Activated T-helper 17 cell treated with anti-CD3 and anti-CD28 coated beads, Interleukin-2, amount 50 U/mL, for 72 hours (primary cell): ENCODE results near the gene HERC3. TPM values are rescaled to one million over a fixed set of nuclear protein-coding genes. Genes with fewer than 3 reads are reported as not detected.
A peak's percentile ranks its signal among the peaks of the same experiment; 100 is the strongest.

Source experiments
- ATAC-seq: fragments of 150-1000 bp; cut with Tn5 transposase; replicated peaks from 2 replicates; pipeline ENCODE4 v1.10.0; 2021; ENCODE audit warnings: mild to moderate bottlenecking, moderate library complexity
- H3K27ac Mint-ChIP-seq: one replicate; pipeline ENCODE4 v1.8.0; 2022; ENCODE audit warnings: mixed read lengths
- H3K27me3 Mint-ChIP-seq: one replicate; pipeline ENCODE4 v1.8.0; 2022; ENCODE audit warnings: mixed read lengths
- H3K36me3 Mint-ChIP-seq: one replicate; pipeline ENCODE4 v1.8.0; 2022; ENCODE audit warnings: low read depth, mild to moderate bottlenecking, mixed read lengths
- H3K4me1 Mint-ChIP-seq: one replicate; pipeline ENCODE4 v1.8.0; 2022; ENCODE audit warnings: mixed read lengths
- H3K4me3 Mint-ChIP-seq: one replicate; pipeline ENCODE4 v1.8.0; 2022; ENCODE audit warnings: mild to moderate bottlenecking, mixed read lengths
- H3K9me3 Mint-ChIP-seq: one replicate; pipeline ENCODE4 v1.8.0; 2022; ENCODE audit warnings: mixed read lengths
- total RNA-seq, 2 donors: library from RNA; stranded (reverse); gene quantifications; one replicate each; pipeline ENCODE4 v1.2.3, GENCODE V29; 2022

HERC3 gene
- total RNA-seq, 2 donors from 2014 or later: 31.6 to 159 TPM

DNA sequence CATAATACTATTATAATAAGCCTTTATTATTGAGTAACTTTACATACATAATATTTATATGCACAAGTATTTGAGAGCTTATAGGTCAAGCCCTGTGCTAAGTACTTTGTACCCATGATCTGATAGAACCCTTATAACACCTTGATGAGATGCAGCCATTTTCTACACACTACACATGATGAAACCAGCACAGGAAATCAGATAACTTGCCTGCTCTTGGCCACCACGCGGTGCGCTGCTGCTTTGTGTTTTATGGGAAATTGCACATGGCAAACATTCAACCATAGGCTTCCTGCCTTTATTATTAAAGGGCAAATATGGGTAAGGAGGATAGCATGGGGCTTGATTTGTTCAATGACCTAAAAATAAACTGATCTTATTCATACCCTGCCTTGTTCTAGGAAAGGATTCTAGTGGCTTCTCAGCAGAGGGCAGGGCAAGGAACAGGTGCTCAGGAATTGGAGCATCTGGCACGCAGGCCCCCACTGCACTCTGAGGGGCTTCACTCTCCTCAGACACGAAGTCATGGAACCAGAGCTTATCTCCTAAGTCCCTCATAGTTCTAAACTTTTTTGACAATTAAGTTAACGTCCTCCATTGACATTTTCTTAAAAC is 137.0 kb downstream of the HERC3 start:
- Mint-ChIP-seq H3K4me3 (no peak overlapping the region), H3K9me3 (no peaks in the 10 kb centered on the region), H3K36me3 (peaks cover 97% of the 10 kb centered on the region), H3K4me1 (no peaks in the 10 kb centered on the region), H3K27me3 (no peaks in the 10 kb centered on the region), H3K27ac (peak overlapping the region; percentile 43)
- ATAC-seq: no peak

DNA sequence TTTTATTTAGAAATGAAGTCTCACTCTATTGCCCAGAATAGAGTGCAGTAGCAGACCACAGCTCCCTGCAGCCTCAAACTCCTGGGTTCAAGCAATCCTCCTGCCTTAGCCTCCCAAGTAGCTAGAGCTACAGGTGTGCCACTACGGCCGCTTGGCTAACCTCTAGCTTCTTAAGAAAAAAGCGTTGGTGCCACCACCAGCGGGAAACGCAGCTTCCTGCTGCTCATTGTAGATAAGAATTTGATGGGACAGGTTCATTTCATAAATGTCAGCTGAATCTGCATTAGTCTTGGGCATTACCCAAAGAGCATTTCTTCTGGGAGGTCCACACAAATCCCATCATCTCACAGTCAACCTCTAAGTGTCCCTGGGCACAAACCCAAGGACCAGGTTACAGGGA is 138.5 kb downstream of the HERC3 start:
- H3K36me3 Mint-ChIP-seq: peaks cover 94% of the 10 kb centered on the region
- H3K9me3 Mint-ChIP-seq: no peaks in the 10 kb centered on the region

DNA sequence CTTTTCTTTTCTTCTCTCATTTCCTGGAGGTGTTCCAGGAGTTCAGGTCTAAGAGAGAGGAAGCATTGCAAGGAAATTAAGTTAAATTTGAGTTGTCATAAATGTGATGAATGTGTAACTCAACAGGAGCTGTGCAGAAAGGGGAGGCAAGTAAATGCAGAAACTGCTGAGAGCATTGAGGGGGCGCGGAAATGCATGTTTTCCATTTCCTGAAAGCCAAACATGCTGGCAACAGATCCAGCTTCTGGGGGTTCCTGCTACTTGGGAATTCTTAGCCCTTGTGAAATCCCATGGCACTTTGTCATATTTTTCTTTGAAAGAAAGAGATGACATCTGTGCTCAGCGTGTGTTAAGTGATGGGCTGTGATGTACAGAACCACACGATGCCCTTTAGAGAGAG is 139.1 kb downstream of the HERC3 start:
- H3K9me3 Mint-ChIP-seq: no peaks in the 10 kb centered on the region
- no peak for ATAC-seq
- H3K27me3 Mint-ChIP-seq: no peaks in the 10 kb centered on the region
- H3K36me3 Mint-ChIP-seq: peaks cover 94% of the 10 kb centered on the region
- H3K27ac Mint-ChIP-seq: peak overlapping the region; percentile 20
- H3K4me3 Mint-ChIP-seq: no peak overlapping the region
- peaks cover 2% of the 10 kb centered on the region for H3K4me1 Mint-ChIP-seq

More for the DNA sequence above, 138.5 kb downstream of the HERC3 start:
- Mint-ChIP-seq H3K27me3 (no peaks in the 10 kb centered on the region), H3K4me1 (no peaks in the 10 kb centered on the region), H3K4me3 (no peak overlapping the region), H3K27ac (peak overlapping the region; percentile 20)
- no peak for ATAC-seq

DNA sequence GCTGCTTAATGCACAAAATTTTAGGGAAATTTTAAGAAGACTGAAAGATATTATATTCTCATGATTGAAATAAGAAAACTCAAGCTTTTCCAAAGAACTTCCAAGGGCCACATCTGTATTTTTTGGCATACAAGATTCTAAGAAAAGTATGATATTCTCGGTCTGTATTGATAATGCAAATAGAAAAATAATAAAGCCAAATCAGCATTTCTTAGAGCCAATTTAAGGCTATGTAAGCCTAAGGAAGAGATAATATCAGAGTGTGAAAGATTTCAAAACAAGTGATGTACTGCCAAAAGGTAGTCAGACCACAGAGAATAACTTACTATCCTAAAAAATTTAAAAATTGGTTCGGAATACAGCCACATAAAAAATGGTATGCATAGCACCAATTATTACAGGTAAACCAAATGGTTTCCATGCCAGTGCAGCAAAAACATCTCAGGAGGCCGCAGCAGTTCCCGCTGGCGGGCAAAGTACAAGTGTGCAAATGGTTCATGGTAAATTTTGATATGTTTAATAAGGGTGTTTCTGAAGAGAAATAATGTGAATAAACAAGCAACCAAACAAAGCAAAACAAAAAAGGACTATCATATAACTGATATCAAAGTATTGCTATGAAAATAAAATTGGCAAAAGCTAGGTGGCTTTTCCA is 140.6 kb downstream of the HERC3 start:
- peaks cover 13% of the 10 kb centered on the region for H3K4me1 Mint-ChIP-seq
- H3K27ac Mint-ChIP-seq: no peak overlapping the region
- H3K9me3 Mint-ChIP-seq: no peaks in the 10 kb centered on the region
- no peaks in the 10 kb centered on the region for H3K27me3 Mint-ChIP-seq
- H3K4me3 Mint-ChIP-seq: no peak overlapping the region
- no peak for ATAC-seq
- peaks cover 94% of the 10 kb centered on the region for H3K36me3 Mint-ChIP-seq

DNA sequence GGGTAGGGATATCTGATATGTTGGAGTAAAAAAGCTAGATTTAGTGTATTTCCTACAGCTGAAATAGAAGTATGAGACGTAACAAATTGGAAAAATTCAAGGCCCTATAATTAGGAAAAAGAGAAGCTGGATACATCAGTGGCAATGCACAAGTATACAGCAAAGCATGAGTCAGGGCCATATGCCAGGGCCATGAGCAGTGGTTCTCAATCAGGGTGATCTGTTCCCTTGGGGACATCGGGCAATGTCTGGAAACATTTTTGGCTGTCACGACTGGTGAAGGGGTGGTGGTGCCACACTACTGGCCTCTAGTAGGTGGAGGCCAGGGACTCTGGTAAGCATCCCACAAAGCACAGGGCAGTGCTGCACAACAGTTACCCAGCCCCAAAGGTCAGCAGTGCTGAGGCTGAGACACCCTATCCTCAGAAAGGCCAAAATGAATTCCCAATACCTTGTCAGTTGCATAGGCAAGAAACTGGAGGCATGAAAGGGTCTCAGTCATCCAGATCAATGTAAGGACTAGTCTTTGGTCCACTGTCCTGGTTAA is 142.2 kb downstream of the HERC3 start:
- Mint-ChIP-seq H3K36me3 (peaks cover 93% of the 10 kb centered on the region), H3K27me3 (no peaks in the 10 kb centered on the region), H3K9me3 (no peaks in the 10 kb centered on the region), H3K4me1 (peaks cover 16% of the 10 kb centered on the region), H3K27ac (no peak overlapping the region), H3K4me3 (no peak overlapping the region)
- ATAC-seq: peak; percentile 17

DNA sequence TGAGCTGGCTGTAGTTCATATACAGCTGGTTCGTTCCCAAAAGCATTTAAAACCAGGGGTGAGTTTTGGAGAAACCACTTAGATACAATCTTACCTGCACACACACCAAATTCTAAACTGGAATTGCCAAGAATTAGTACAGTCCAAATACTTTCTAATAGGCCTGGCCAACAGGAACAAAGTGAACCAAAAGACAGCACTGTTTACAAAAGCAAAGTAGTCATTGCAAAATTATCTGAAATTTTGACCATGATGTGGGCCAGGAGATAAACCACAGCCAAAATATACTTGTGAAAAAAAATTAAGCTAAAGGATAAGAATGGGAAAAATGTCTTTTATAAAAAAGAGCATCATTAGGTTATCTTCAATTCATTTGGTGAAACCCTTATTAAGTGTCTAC is 143.3 kb downstream of the HERC3 start:
- Mint-ChIP-seq H3K27me3 (no peaks in the 10 kb centered on the region), H3K27ac (no peak overlapping the region), H3K36me3 (peaks cover 92% of the 10 kb centered on the region), H3K4me3 (no peak overlapping the region), H3K4me1 (peaks cover 22% of the 10 kb centered on the region), H3K9me3 (no peaks in the 10 kb centered on the region)
- no peak for ATAC-seq

DNA sequence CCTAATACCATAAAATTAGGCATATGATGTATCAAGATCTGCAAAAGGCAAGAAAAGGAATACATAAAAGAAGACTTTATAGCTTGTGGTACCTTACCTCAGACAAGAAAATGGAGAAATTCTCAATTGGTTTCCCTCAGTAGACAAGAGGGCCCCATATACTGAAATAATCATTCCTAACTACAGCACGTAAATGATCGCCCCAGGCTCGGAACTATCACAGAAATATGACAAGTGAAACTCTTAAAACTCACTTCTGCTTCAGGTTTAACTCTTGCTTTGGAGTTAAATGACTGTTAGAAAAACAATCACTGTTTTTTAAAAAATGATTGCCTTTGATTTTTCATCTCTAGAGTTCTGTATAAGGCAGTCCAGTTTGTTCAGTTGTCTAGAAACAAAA is 144.0 kb downstream of the HERC3 start:
- H3K4me1 Mint-ChIP-seq: peaks cover 22% of the 10 kb centered on the region
- no peaks in the 10 kb centered on the region for H3K9me3 Mint-ChIP-seq
- peaks cover 88% of the 10 kb centered on the region for H3K36me3 Mint-ChIP-seq
- no peaks in the 10 kb centered on the region for H3K27me3 Mint-ChIP-seq
- peak overlapping the region; percentile 23 for H3K27ac Mint-ChIP-seq
- ATAC-seq: no peak
- H3K4me3 Mint-ChIP-seq: no peak overlapping the region

DNA sequence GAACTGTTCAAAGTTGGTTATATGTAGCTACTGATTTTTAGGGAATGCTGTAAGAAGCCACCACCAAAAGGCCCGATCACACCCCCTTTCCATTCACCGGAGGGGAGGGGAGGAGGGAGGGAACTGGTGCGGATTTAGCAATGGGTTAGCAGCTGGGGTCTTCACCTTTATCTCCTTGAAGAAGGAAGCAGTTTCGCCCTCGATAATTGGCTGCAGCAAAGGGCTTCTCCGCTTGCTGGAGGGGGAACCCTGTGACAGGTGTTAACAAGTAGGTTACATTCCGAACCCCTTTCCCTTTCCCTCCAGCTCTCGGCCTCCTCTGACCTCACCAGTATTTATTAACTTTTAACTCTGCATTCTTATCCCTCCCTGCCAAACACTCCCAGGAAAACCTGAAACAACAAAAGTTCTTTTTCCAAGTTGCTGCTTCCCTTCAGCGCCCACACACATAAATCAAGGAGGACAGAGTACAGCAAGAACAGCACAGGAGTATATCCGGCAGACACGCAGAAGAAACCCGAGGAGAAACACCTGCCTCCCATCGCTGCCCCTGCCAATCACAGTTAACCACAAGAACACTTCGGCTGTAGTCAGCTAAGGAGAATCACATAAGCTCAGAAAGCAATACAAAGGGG is 145.1 kb downstream of the HERC3 start:
- H3K27ac Mint-ChIP-seq: no peak overlapping the region
- H3K4me1 Mint-ChIP-seq: peaks cover 22% of the 10 kb centered on the region
- peak; percentile 25 for ATAC-seq
- H3K27me3 Mint-ChIP-seq: no peaks in the 10 kb centered on the region
- no peaks in the 10 kb centered on the region for H3K9me3 Mint-ChIP-seq
- H3K36me3 Mint-ChIP-seq: peaks cover 82% of the 10 kb centered on the region
- H3K4me3 Mint-ChIP-seq: peak overlapping the region; percentile 29

DNA sequence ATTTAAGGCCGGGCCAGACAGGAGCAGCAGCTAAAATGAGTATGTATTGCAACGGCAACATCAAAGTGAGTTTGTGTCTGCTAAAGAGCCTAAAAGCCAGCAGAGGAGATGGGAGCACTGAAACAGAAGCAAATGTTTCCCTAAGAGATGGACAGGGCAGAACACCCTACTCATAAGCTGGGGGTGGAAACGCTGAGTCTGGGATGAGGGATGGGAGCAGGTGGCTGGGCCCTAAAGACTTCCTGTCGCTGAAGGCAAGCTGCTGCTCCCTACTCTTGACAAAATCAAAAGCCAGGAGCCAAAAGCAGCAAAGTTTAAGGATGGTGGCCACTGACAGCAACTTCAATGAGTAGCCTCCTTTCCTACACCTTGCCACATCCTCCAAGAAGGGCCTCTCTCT is 145.9 kb downstream of the HERC3 start:
- peaks cover 22% of the 10 kb centered on the region for H3K4me1 Mint-ChIP-seq

DNA sequence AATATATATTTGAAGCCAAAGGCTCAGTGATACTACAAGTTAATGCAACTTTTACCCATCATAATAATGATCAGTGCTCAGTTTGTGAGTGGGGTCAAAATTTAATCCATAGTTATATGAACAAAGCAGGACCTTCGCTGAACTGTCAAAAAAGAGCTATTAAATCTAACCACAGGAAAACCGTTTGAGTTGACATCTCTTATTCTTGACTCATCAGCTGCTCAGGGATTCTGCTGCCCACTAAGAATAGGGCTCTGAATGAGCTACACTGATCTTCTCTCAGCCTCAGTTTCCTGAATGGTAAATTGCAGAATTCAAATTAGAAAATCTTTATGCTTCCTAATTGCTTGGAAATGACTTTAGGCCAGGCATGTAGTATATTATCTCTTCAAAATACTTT is 150.3 kb downstream of the HERC3 start:
- Mint-ChIP-seq H3K4me1 (peaks cover 12% of the 10 kb centered on the region), H3K27me3 (no peaks in the 10 kb centered on the region), H3K9me3 (no peaks in the 10 kb centered on the region), H3K27ac (no peak overlapping the region), H3K4me3 (no peak overlapping the region), H3K36me3 (peaks cover 77% of the 10 kb centered on the region)
- ATAC-seq: no peak

More for the DNA sequence above, 145.9 kb downstream of the HERC3 start:
- H3K27me3 Mint-ChIP-seq: no peaks in the 10 kb centered on the region
- no peak overlapping the region for H3K27ac Mint-ChIP-seq
- no peaks in the 10 kb centered on the region for H3K9me3 Mint-ChIP-seq
- peak overlapping the region; percentile 29 for H3K4me3 Mint-ChIP-seq
- H3K36me3 Mint-ChIP-seq: peaks cover 76% of the 10 kb centered on the region
- no peak for ATAC-seq

DNA sequence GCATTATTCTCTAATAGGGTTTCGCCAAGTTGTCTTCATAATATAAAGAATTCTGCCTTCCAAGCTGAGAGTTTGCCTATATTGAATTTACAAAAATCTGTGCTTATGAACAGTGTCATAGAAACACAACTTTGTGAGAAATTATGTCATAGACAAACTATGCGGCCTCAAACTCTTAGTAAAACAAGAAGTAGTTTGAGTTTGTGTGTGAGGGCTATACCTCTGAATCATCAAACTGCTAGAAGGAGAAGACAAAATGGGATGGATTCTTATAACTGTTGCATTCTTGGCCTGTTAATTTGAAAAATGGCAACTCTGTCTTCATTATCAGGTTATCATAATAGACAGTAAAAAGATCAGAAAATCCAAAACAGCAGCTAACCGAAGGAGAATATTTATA is 151.4 kb downstream of the HERC3 start:
- no peaks in the 10 kb centered on the region for H3K27me3 Mint-ChIP-seq
- no peak overlapping the region for H3K27ac Mint-ChIP-seq
- no peaks in the 10 kb centered on the region for H3K9me3 Mint-ChIP-seq
- peaks cover 77% of the 10 kb centered on the region for H3K36me3 Mint-ChIP-seq
- peaks cover 10% of the 10 kb centered on the region for H3K4me1 Mint-ChIP-seq
- H3K4me3 Mint-ChIP-seq: no peak overlapping the region
- ATAC-seq: no peak

DNA sequence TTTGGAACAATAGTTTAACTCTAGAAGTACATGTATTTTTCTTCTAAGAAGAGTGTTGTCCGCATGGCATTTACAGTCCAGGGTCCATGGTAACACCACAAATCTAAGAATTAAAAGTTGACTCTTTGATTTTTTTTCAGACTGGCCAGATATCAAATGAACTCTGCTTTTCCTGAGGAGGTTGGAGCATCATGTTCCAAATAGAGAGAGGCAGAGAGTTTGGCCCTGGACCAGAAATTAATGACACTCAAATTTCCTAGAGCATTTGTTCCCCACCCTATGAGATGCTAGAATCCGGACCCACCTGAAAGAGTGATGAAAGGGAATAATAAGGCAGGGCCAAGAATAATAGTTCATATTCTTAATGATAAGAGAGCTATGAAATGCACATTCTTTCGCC is 152.3 kb downstream of the HERC3 start:
- no peak for ATAC-seq
- no peaks in the 10 kb centered on the region for H3K9me3 Mint-ChIP-seq
- H3K4me3 Mint-ChIP-seq: no peak overlapping the region
- H3K4me1 Mint-ChIP-seq: peaks cover 12% of the 10 kb centered on the region
- H3K36me3 Mint-ChIP-seq: peaks cover 80% of the 10 kb centered on the region
- H3K27ac Mint-ChIP-seq: no peak overlapping the region
- no peaks in the 10 kb centered on the region for H3K27me3 Mint-ChIP-seq

DNA sequence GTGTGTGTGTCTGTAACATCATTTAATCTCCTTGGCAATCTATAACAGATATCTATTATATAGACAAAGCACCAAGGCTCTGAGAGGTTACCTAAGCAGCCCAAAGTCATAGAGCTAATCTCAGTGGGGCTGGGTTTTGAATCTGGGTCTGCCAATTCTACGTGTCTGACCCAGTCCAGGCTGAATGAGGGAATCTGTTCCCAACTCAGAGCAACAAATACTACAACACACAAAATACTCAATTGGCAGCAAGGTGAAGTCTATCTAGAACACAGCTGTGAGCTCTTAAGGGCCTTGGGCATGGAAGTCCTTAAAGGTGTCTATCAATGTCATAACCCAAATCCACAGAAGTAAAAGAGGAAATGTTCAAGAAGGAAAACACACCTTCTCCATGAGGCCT is 152.9 kb downstream of the HERC3 start:
- ATAC-seq: no peak
- no peak overlapping the region for H3K4me3 Mint-ChIP-seq
- H3K36me3 Mint-ChIP-seq: peaks cover 80% of the 10 kb centered on the region
- H3K27ac Mint-ChIP-seq: peak overlapping the region; percentile 75
- H3K27me3 Mint-ChIP-seq: no peaks in the 10 kb centered on the region
- peaks cover 8% of the 10 kb centered on the region for H3K4me1 Mint-ChIP-seq
- no peaks in the 10 kb centered on the region for H3K9me3 Mint-ChIP-seq

DNA sequence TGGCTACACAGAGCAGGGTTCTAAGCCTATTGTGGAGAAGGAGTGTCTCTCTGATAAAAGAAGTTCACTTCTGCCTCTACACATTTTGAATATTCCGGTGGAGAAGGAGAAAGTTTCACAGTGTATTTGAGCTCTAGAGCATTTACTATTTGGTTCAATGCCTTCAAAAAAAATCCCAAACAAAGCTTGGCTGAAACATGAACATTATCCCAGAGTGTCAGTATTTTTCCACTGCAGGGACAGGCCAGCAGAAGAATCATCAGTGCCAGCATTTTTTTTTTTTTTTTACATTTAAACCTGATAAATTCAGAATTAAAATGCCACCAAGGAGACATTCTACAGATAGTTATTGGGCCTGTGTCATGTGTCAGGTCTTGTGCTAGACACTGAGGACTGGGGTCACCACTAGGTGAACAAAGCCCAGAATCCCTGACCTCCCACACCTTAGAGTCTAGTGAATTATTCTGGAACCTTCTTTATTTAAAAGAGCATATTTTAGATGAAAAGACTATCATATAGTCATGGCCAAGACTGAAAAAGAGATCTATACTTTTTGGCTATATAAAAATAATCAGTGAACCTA is 153.4 kb downstream of the HERC3 start:
- Mint-ChIP-seq H3K4me1 (peaks cover 6% of the 10 kb centered on the region), H3K27ac (peak overlapping the region; percentile 75), H3K27me3 (no peaks in the 10 kb centered on the region), H3K4me3 (no peak overlapping the region), H3K36me3 (peaks cover 82% of the 10 kb centered on the region), H3K9me3 (no peaks in the 10 kb centered on the region)
- no peak for ATAC-seq
